HuH-7 (cell line): ENCODE results near the gene MCTP2.
A peak's percentile ranks its signal among the peaks of the same experiment; 100 is the strongest.
"Not testable (repeated sequence)": the region's sequence is repeated elsewhere in the genome, so short reads cannot be mapped to it uniquely, and the experiment has no call there.

Source experiments
- DNase-seq: peaks from one replicate; pipeline ENCODE4 v3.0.0; 2011; ENCODE audit warnings: low spot score

MCTP2 gene

GRCh38 chr15:94455297-94455696 lies 223.9 kb downstream of the MCTP2 start:
- DNase-seq = no peak

GRCh38 chr15:94456226-94456625 lies 224.9 kb downstream of the MCTP2 start:
- no peak for DNase-seq

GRCh38 chr15:94457661-94458060 lies 226.3 kb downstream of the MCTP2 start:
- DNase-seq = no peak

- no peak for DNase-seq
Measured at GRCh38 chr15:94460624-94461023, 229.3 kb downstream of the MCTP2 start.

- DNase-seq = peak; percentile 2
Measured at GRCh38 chr15:94467034-94467433, 235.7 kb downstream of the MCTP2 start.

GRCh38 chr15:94470492-94470891 lies 239.1 kb downstream of the MCTP2 start:
- DNase-seq = no peak

- DNase-seq = no peak
Measured at GRCh38 chr15:94476686-94477085, 245.3 kb downstream of the MCTP2 start.

GRCh38 chr15:94477913-94478553 lies 246.7 kb downstream of the MCTP2 start:
- no peak for DNase-seq

- DNase-seq = no peak
Measured at GRCh38 chr15:94478763-94479162, 247.4 kb downstream of the MCTP2 start.

- no peak for DNase-seq
Measured at GRCh38 chr15:94480289-94480834, 249.0 kb downstream of the MCTP2 start.

- DNase-seq = no peak
Measured at GRCh38 chr15:94485148-94485719, 253.9 kb downstream of the MCTP2 start.

GRCh38 chr15:94487635-94488034 lies 256.3 kb downstream of the MCTP2 start:
- no peak for DNase-seq

GRCh38 chr15:94493176-94493575 lies 261.8 kb downstream of the MCTP2 start:
- DNase-seq = no peak

GRCh38 chr15:94493586-94493985 lies 262.2 kb downstream of the MCTP2 start:
- not testable (repeated sequence) for DNase-seq

- DNase-seq = no peak
Measured at GRCh38 chr15:94494732-94495131, 263.4 kb downstream of the MCTP2 start.

- DNase-seq = no peak
Measured at GRCh38 chr15:94503293-94503692, 271.9 kb downstream of the MCTP2 start.

GRCh38 chr15:94509259-94509658 lies 277.9 kb downstream of the MCTP2 start:
- DNase-seq = no peak

GRCh38 chr15:94522125-94522524 lies 290.8 kb downstream of the MCTP2 start:
- no peak for DNase-seq

- DNase-seq = no peak
Measured at GRCh38 chr15:94523873-94524272, 292.5 kb downstream of the MCTP2 start.

- DNase-seq = no peak
Measured at GRCh38 chr15:94524565-94524964, 293.2 kb downstream of the MCTP2 start.

GRCh38 chr15:94526071-94526689 lies 294.8 kb downstream of the MCTP2 start:
- peak; percentile 3 for DNase-seq

GRCh38 chr15:94532226-94532625 lies 300.9 kb downstream of the MCTP2 start:
- no peak for DNase-seq
